OCI-LY1 (cell line): ENCODE results near the gene RNF167.

Experiments
- H2AFZ ChIP-seq: fragments of 200-600 bp; sonication (generic), shearing (Covaris generic); 2 replicates; pipeline ENCODE4 v1.6.0; 2014; ENCODE audit warnings: antibody characterized with exemption, mild to moderate bottlenecking, low read length
- H3F3A ChIP-seq: fragments of 200-600 bp; sonication (generic), shearing (Covaris generic); 2 replicates; pipeline ENCODE4 v1.6.0; 2014; ENCODE audit warnings: mild to moderate bottlenecking, antibody characterized with exemption, low read length, moderate library complexity; ENCODE audit not compliant: insufficient read depth
- H3K27ac ChIP-seq: fragments of 200-600 bp; sonication (generic); 2 replicates; pipeline ENCODE4 v1.5.1; 2014; ENCODE audit warnings: low read length, mixed run types, mild to moderate bottlenecking, low read depth; ENCODE audit not compliant: poor library complexity, severe bottlenecking
- H3K27me3 ChIP-seq: fragments of 200-600 bp; sonication (generic); 2 replicates; pipeline ENCODE4 v1.6.0; 2014; ENCODE audit warnings: antibody characterized with exemption, mild to moderate bottlenecking, low read length, moderate library complexity; ENCODE audit not compliant: insufficient read depth
- H3K36me3 ChIP-seq: fragments of 200-600 bp; sonication (generic); 2 replicates; pipeline ENCODE4 v1.6.1; 2014; ENCODE audit warnings: mild to moderate bottlenecking, antibody characterized with exemption, low read length, moderate library complexity, mixed read lengths; ENCODE audit not compliant: insufficient read depth
- H3K4me1 ChIP-seq: fragments of 200-600 bp; sonication (generic); 2 replicates; pipeline ENCODE4 v1.5.1; 2014; ENCODE audit warnings: mild to moderate bottlenecking, low read length, moderate library complexity; ENCODE audit not compliant: insufficient read depth, severe bottlenecking
- H3K4me2 ChIP-seq: fragments of 200-600 bp; sonication (generic), shearing (Covaris generic); 2 replicates; pipeline ENCODE4 v1.6.1; 2014; ENCODE audit warnings: low read length
- H3K4me3 ChIP-seq: fragments of 200-600 bp; sonication (generic); 2 replicates; pipeline ENCODE4 v1.5.1; 2014; ENCODE audit warnings: low read length, low read depth, mild to moderate bottlenecking, mixed read lengths; ENCODE audit not compliant: poor library complexity, severe bottlenecking
- H3K79me2 ChIP-seq: fragments of 200-600 bp; shearing (Covaris generic); 2 replicates; pipeline ENCODE4 v1.6.1; 2016; ENCODE audit warnings: mixed run types, low read length, mixed read lengths; ENCODE audit not compliant: insufficient read depth
- H3K9ac ChIP-seq: fragments of 200-600 bp; sonication (generic), shearing (Covaris generic); 2 replicates; pipeline ENCODE4 v1.6.1; 2014; ENCODE audit warnings: mild to moderate bottlenecking, low read length, mixed read lengths
- H3K9me2 ChIP-seq: fragments of 200-600 bp; sonication (generic), shearing (Covaris generic); 2 replicates; pipeline ENCODE4 v1.6.1; 2014; ENCODE audit warnings: low read depth, mild to moderate bottlenecking, low read length, mixed read lengths
- H3K9me3 ChIP-seq: fragments of 200-600 bp; shearing (Covaris generic); 2 replicates; pipeline ENCODE4 v1.6.1; 2014; ENCODE audit warnings: low read length, mixed read lengths
- H4K20me1 ChIP-seq: fragments of 200-600 bp; sonication (generic), shearing (Covaris generic); 2 replicates; pipeline ENCODE4 v1.6.0; 2016; ENCODE audit warnings: mild to moderate bottlenecking, low read length; ENCODE audit not compliant: insufficient read depth
- CTCF ChIP-seq: fragments of 200-600 bp; sonication (generic), shearing (Covaris generic); IDR thresholded peaks from 2 replicates; pipeline ENCODE4 v1.5.1; 2017; ENCODE audit warnings: mild to moderate bottlenecking, antibody characterized with exemption, low read length, moderate library complexity, mixed read lengths
- EZH2 ChIP-seq: fragments of 200-600 bp; sonication (generic), shearing (Covaris generic); IDR thresholded peaks from 2 replicates; pipeline ENCODE4 v1.8.0; 2017; ENCODE audit warnings: borderline replicate concordance, mixed run types, mild to moderate bottlenecking, antibody characterized with exemption, low read length, moderate library complexity, mixed read lengths

The RNF167 gene

GRCh38 chr17:4936436-4936835 is 3.6 kb upstream of the RNF167 start:
- H3K4me2 ChIP-seq = no peak overlapping the region
- TF ChIP-seq EZH2 (no peak), CTCF (no peak)
- no peak overlapping the region for H3K9ac ChIP-seq

GRCh38 chr17:4937553-4937952 is 2.5 kb upstream of the RNF167 start:
- Histone ChIP-seq H3K27ac (no peak overlapping the region), H3K4me1 (peaks cover 34% of the 10 kb centered on the region), H3K36me3 (peaks cover 48% of the 10 kb centered on the region), H3K79me2 (peaks cover 16% of the 10 kb centered on the region; the same call in 1 of the 2 replicates), H3F3A (no peaks in the 10 kb centered on the region), H3K4me2 (no peak overlapping the region), H3K9me2 (no peaks in the 10 kb centered on the region), H3K4me3 (no peak overlapping the region), H3K9me3 (no peaks in the 10 kb centered on the region), H3K9ac (no peak overlapping the region), H2AFZ (no peak overlapping the region), H4K20me1 (no peaks in the 10 kb centered on the region), H3K27me3 (no peaks in the 10 kb centered on the region)
- TF ChIP-seq EZH2 (no peak), CTCF (no peak)

More at GRCh38 chr17:4936436-4936835, 3.6 kb upstream of the RNF167 start:
- Histone ChIP-seq H2AFZ (no peak overlapping the region), H3F3A (no peaks in the 10 kb centered on the region), H3K9me2 (no peaks in the 10 kb centered on the region), H4K20me1 (no peaks in the 10 kb centered on the region), H3K4me1 (peaks cover 22% of the 10 kb centered on the region), H3K79me2 (peaks cover 16% of the 10 kb centered on the region; the same call in 1 of the 2 replicates), H3K9me3 (no peaks in the 10 kb centered on the region), H3K27ac (no peak overlapping the region), H3K4me3 (no peak overlapping the region), H3K36me3 (peaks cover 37% of the 10 kb centered on the region), H3K27me3 (no peaks in the 10 kb centered on the region)

- peak overlapping the region; percentile 98; the same call in 1 of the 2 replicates for H3K9ac ChIP-seq
- peaks cover 16% of the 10 kb centered on the region; the same call in 1 of the 2 replicates for H3K79me2 ChIP-seq
- no peak for TF ChIP-seq CTCF
- no peak for TF ChIP-seq EZH2
- no peak overlapping the region for H2AFZ ChIP-seq
- H3K9me3 ChIP-seq = no peaks in the 10 kb centered on the region
- no peak overlapping the region for H3K27ac ChIP-seq
- peak overlapping the region; percentile 85 for H3K4me3 ChIP-seq
- H4K20me1 ChIP-seq = no peaks in the 10 kb centered on the region
- peaks cover 53% of the 10 kb centered on the region for H3K36me3 ChIP-seq
- peak overlapping the region; percentile 84 for H3K4me2 ChIP-seq
- H3F3A ChIP-seq = no peaks in the 10 kb centered on the region
- H3K9me2 ChIP-seq = no peaks in the 10 kb centered on the region
- H3K4me1 ChIP-seq = peaks cover 36% of the 10 kb centered on the region
- H3K27me3 ChIP-seq = no peaks in the 10 kb centered on the region
Measured at GRCh38 chr17:4938069-4938491, 2.0 kb upstream of the RNF167 start.
